Measurements from ENCODE around the gene JAML. TPM values are rescaled to one million over a fixed set of nuclear protein-coding genes. Genes with fewer than 3 reads are reported as not detected.
A peak's percentile ranks its signal among the peaks of the same experiment; 100 is the strongest.

JAML gene
- total and polyA plus RNA-seq, 12 donors: 0.50 to 19.5 (median 2.1) TPM

- WGBS, 2 donors: 42 to 50% methylated on average over 16 of the region's 16 CpGs
- H3K27ac ChIP-seq: no peak overlapping the region
- TF ChIP-seq, protein P1, sequence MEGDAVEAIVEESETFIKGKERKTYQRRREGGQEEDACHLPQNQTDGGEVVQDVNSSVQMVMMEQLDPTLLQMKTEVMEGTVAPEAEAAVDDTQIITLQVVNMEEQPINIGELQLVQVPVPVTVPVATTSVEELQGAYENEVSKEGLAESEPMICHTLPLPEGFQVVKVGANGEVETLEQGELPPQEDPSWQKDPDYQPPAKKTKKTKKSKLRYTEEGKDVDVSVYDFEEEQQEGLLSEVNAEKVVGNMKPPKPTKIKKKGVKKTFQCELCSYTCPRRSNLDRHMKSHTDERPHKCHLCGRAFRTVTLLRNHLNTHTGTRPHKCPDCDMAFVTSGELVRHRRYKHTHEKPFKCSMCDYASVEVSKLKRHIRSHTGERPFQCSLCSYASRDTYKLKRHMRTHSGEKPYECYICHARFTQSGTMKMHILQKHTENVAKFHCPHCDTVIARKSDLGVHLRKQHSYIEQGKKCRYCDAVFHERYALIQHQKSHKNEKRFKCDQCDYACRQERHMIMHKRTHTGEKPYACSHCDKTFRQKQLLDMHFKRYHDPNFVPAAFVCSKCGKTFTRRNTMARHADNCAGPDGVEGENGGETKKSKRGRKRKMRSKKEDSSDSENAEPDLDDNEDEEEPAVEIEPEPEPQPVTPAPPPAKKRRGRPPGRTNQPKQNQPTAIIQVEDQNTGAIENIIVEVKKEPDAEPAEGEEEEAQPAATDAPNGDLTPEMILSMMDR (IDR thresholded peaks at IDR 0.05): no peak
- DNase-seq (no peak), ATAC-seq (no peak)
- H3K4me3 ChIP-seq: peak overlapping the region; percentile 37 to 76 (median 62)
- H3K36me3 ChIP-seq: no peaks in the 10 kb centered on the region
- H3K9me3 ChIP-seq: no peaks in the 10 kb centered on the region
- H3K4me1 ChIP-seq: peaks cover 0 to 45% (median 17%) of the 10 kb centered on the region in 9 donors
- H3K27me3 ChIP-seq: peaks cover 0 to 75% (median 38%) of the 10 kb centered on the region in 7 donors
- intact Hi-C loops (cut with DNase I): no loop called here
Measured at GRCh38 chr11:118153516-118153915, 71.3 kb downstream of the JAML start.

GRCh38 chr11:118152552-118153471, 72.0 kb downstream of the JAML start, which contains the start of gene SCN4B:
Gene SCN4B (minus strand): TSS chr11:118152823. CDS start chr11:118152673, 150 bp downstream.
- Histone ChIP-seq H3K36me3 (no peaks in the 10 kb centered on the region), H3K9me3 (no peaks in the 10 kb centered on the region), H3K4me1 (peaks cover 0 to 51% (median 17%) of the 10 kb centered on the region in 9 donors), H3K27ac (peak within 1 kb of the TSS in 7 of 10 donors; percentile 62 to 78 (median 77)), H3K27me3 (peaks cover 0 to 74% (median 38%) of the 10 kb centered on the region in 7 donors), H3K4me3 (peak within 1 kb of the TSS; percentile 37 to 76 (median 62))
- WGBS, 2 donors: 0 to 1% methylated on average over 53 to 88 of the region's 88 CpGs
- ATAC-seq (peak; percentile 74 to 92 (median 82)), DNase-seq (peak; percentile 73 to 76)
- intact Hi-C loops (cut with DNase I): no loop called here
- TF ChIP-seq, protein P1 (IDR thresholded peaks at IDR 0.05): peak in 1 of 9 donors; percentile 6

DNA sequence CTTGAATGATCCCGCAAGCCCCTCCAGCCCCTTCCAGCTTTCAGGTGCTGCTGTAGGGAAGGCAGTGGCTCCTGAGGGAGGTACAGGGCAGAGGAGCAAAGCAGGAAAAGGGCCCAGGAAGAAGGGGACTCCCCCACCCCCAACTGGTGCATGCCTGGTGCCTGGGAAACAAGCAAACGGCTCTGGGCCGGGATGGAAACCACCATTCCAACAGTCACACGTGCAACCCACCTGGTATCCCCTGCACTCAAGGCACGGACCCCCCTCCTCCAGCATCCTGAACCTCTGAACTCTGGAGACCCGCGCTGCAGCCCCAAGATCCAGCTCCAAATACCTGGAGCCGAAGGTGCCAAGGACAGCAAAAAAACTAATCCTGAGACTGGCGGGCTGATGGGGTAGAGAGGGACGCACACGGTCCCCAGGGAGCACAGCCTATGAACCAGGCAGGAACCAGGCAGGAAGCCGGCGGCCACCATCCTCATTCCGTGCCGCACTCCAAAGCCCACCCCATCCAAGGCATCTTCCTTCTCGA, 72.7 kb downstream of the JAML start:
- DNase-seq (no peak), ATAC-seq (peak in 1 of 8 donors; percentile 22)
- intact Hi-C loops (cut with DNase I): no loop called here
- Histone ChIP-seq H3K27me3 (peaks cover 0 to 67% (median 37%) of the 10 kb centered on the region in 7 donors), H3K36me3 (no peaks in the 10 kb centered on the region), H3K9me3 (no peaks in the 10 kb centered on the region), H3K4me3 (peak overlapping the region; percentile 37 to 76 (median 62)), H3K27ac (peak overlapping the region in 7 of 10 donors; percentile 62 to 78 (median 77)), H3K4me1 (peaks cover 0 to 52% (median 17%) of the 10 kb centered on the region in 9 donors)
- 16 to 18% methylated on average over 16 of the region's 16 CpGs for WGBS, 2 donors
- TF ChIP-seq, protein P1 (IDR thresholded peaks at IDR 0.05): no peak

- Histone ChIP-seq H3K4me1 (peaks cover 0 to 50% (median 17%) of the 10 kb centered on the region in 9 donors), H3K36me3 (no peaks in the 10 kb centered on the region), H3K27ac (peak overlapping the region in 2 of 10 donors; percentile 65 to 77), H3K4me3 (peak overlapping the region in 8 of 10 donors; percentile 1 to 76 (median 62)), H3K9me3 (no peaks in the 10 kb centered on the region), H3K27me3 (peaks cover 0 to 63% (median 30%) of the 10 kb centered on the region in 7 donors)
- TF ChIP-seq, protein P1 (IDR thresholded peaks at IDR 0.05): no peak
- 52 to 64% methylated on average over 5 of the region's 5 CpGs for WGBS, 2 donors
- DNase-seq (no peak), ATAC-seq (no peak)
- intact Hi-C loops (cut with DNase I): no loop called here
Measured at GRCh38 chr11:118151431-118151830, 73.4 kb downstream of the JAML start.
